T-helper 1 cell treated with Interleukin-12 subunit alpha and Interleukin-12 subunit beta and Interleukin-4 antibody, amounts not matched to agents 30 μg/mL and 1 μg/mL, for 36 hours (primary cell): ENCODE measurements around the gene B4GALT2.

ENCODE experiments used
- H3K27ac Mint-ChIP-seq: one replicate; pipeline ENCODE4 v1.8.0; 2021; ENCODE audit warnings: mild to moderate bottlenecking, mixed read lengths
- H3K27me3 Mint-ChIP-seq: one replicate; pipeline ENCODE4 v1.8.0; 2021; ENCODE audit warnings: low read depth, mixed read lengths
- H3K36me3 Mint-ChIP-seq: one replicate; pipeline ENCODE4 v1.8.0; 2021; ENCODE audit warnings: low read depth, mixed read lengths
- H3K4me1 Mint-ChIP-seq: one replicate; pipeline ENCODE4 v1.8.0; 2021; ENCODE audit warnings: low read depth, mixed read lengths
- H3K4me3 Mint-ChIP-seq: one replicate; pipeline ENCODE4 v1.8.0; 2021; ENCODE audit warnings: mild to moderate bottlenecking, moderate library complexity, mixed read lengths
- H3K9me3 Mint-ChIP-seq: one replicate; pipeline ENCODE4 v1.8.0; 2021; ENCODE audit warnings: mixed read lengths

The B4GALT2 gene

DNA sequence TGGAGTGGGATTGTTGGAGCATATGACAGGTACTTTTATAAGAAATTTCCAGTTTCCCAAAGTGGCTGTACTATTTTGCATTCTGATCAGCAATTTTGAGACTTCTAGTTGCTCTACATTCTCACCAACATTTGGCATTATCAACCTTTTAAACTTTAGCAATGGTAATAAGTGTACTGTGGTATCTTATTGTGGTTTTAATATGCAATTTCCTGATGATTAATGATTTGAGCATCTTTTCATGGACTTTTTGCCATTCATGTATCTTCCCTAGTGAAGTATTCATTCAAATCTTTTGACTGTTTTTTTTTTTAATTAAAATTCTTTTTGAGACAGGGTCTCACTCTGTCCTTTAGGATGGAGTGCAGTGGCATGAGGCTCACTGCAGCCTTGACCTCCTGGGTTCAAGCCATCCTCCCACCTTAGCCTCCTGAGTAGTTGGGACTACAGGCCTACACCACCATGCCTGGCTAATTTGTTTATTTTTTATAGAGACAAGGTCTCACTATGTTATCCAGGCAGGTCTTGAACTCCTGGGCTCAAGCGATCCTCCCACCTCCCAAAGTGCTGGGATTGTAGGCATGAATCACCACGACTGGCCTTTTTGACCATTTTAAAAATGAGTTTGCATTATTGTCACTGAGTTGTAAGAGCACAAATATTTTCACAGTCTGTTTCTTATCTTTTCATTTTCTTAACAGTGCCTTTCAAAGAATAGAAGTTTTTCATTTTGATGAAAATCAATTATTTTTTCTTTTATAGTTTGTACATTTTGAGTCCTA lies 60.1 kb downstream of the B4GALT2 start:
- Mint-ChIP-seq H3K4me3 (no peak overlapping the region), H3K4me1 (peaks cover 2% of the 10 kb centered on the region), H3K27ac (no peak overlapping the region), H3K36me3 (no peaks in the 10 kb centered on the region), H3K27me3 (peaks cover 12% of the 10 kb centered on the region), H3K9me3 (no peaks in the 10 kb centered on the region)

- Mint-ChIP-seq H3K27me3 (peaks cover 14% of the 10 kb centered on the region), H3K9me3 (no peaks in the 10 kb centered on the region), H3K36me3 (no peaks in the 10 kb centered on the region), H3K4me1 (peaks cover 2% of the 10 kb centered on the region), H3K4me3 (no peak overlapping the region), H3K27ac (no peak overlapping the region)
Observed at GRCh38 chr1:44040418-44040817, 61.4 kb downstream of the B4GALT2 start.
